H1 (cell line): Measurements from ENCODE around the gene MBNL3. TPM values are rescaled to one million over a fixed set of nuclear protein-coding genes. Genes with fewer than 3 reads are reported as not detected.

Source experiments
- BRCA1 ChIP-seq: IDR thresholded peaks from 2 replicates; pipeline ENCODE4 v1.6.1; 2012; ENCODE audit warnings: low read depth, low read length, improper control_type of control experiment
- RFX5 ChIP-seq: IDR thresholded peaks from 2 replicates; pipeline ENCODE4 v1.6.1; 2011; ENCODE audit warnings: low read depth, low read length, improper control_type of control experiment, borderline replicate concordance
- SIN3A ChIP-seq, 2 experiments: IDR thresholded peaks in 1 of 2; conservative IDR thresholded peaks in 1 of 2; 2 replicates each; pipeline ENCODE4 v1.6.1; 2011 to 2012; ENCODE audit warnings: low read length in 2 of 2, improper control_type of control experiment in 1 of 2, low read depth in 1 of 2, mild to moderate bottlenecking in 1 of 2
- SP4 ChIP-seq: IDR thresholded peaks from 2 replicates; pipeline ENCODE4 v1.6.1; 2012; ENCODE audit warnings: low read length, inconsistent platforms
- ZNF274 ChIP-seq: IDR thresholded peaks from 2 replicates; pipeline ENCODE4 v1.7.0; 2012; ENCODE audit warnings: low read length, borderline replicate concordance; ENCODE audit errors: extremely low read depth
- polyA plus RNA-seq, 7 experiments: library from polyadenylated mRNA; depleted of rRNA in 3 of 7; stranded (reverse) in 5 of 7; unstranded in 2 of 7; fragments of >200 nt in 5 of 7; fragments of 200-250 nt in 2 of 7; gene quantifications; 1 replicate in 5 of 7; 2 replicates in 1 of 7; 4 replicates in 1 of 7; pipeline versions ENCODE4 v1.2.1 to v1.2.3, GENCODE V29; 2011 to 2013; ENCODE audit warnings: missing spikeins in 2 of 7, mixed read lengths in 2 of 7
- total RNA-seq: library from RNA; stranded (reverse); fragmentation: NEBNext Ultra II Directional; extraction: Animal tissue kit (Norgen Biotek cat#: 25700); gene quantifications from 2 replicates; pipeline ENCODE4 v1.2.1, GENCODE V29; 2021

MBNL3 gene
- total and polyA plus RNA-seq, 2 of the 8 experiments (the other 6 are each of a cell fraction or from before 2014, with no cell fraction given): 3.5 to 4.3 TPM

DNA sequence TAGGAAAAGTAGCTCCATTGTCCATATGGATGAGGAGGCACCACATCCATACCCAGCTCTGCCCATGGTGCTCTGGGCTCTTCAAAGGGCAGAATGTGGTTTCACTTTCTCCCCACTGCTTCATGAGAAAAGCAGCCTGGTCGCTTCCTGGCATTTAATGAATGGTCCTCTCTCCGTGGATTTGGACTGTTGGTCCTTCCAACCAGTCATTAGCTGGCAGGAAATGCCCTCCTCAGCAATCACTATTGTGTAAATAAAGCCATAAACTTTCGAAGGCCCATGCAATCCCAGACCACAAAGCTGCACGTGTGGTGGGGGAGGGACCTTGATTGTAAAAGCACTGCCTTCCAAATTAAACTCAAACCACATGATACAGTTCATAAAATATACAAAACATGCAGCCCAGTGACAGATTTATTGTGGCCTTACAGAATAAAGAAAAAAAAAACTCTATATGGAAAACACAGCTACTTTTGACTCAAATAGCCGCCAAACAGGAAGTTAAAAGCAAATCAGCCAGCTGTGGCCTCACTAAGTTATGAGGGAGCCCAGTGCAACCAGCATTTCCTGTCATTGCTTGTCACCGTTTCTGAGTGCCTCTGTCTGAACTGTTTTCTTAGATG lies 8.1 kb downstream of the MBNL3 start (continued):
- TF ChIP-seq ZNF274: no peak
- TF ChIP-seq BRCA1: no peak
- TF ChIP-seq RFX5: no peak
- TF ChIP-seq SP4: no peak
- no peak for TF ChIP-seq SIN3A (conservative IDR thresholded peaks at IDR 0.05 in 1 of 2, IDR thresholded peaks at IDR 0.05 in 1 of 2; ENCODE audit: low read depth in 1 of 2, low read length in 2 of 2)
